Testis (tissue), 2 donors: ENCODE measurements around the gene ARL10.

ENCODE experiments used
- POLR2A ChIP-seq: fragments of 450-650 bp; IDR thresholded peaks from one replicate; pipeline ENCODE4 v1.6.1; 2017; ENCODE audit warnings: antibody characterized with exemption, mild to moderate bottlenecking, moderate library complexity
- TF ChIP-seq, protein P1 (sequence below), 3 experiments: fragments of 450-650 bp in 2 of 3; fragments of 200-600 bp in 1 of 3; sonication (generic) in 1 of 3; IDR thresholded peaks; one replicate each; pipeline ENCODE4 v1.5.1; 2016 to 2019; ENCODE audit warnings: antibody characterized with exemption in 3 of 3, mild to moderate bottlenecking in 2 of 3, moderate library complexity in 1 of 3

DNA sequence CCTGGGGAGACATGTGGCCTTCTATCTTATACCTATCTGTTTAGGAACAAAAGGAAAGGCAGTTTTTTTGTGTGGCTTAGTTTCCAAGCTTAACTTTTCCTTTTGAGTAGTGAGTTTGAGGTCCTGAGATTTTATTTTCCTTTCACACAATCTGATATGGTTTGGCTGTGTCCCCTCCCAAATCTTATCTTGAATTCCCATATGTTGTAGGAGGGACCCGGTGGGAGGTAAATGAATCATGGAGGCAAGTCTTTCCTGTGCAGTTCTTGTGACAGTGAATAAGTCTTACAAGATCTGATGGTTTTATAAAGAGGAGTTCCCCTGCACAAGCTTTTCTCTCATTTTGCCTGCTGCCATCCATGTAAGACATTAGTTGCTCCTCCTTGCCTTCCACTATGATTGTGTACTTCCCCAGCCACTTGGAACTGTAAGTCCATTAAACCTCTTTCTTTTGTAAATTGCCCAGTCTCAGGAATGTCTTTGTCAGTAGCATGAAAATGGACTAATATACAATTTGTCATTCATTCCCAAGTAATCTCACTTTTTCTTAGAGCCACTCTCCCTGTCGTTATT, 55.8 kb downstream of the ARL10 start:
- TF ChIP-seq POLR2A, result no peak
- TF ChIP-seq, protein P1, sequence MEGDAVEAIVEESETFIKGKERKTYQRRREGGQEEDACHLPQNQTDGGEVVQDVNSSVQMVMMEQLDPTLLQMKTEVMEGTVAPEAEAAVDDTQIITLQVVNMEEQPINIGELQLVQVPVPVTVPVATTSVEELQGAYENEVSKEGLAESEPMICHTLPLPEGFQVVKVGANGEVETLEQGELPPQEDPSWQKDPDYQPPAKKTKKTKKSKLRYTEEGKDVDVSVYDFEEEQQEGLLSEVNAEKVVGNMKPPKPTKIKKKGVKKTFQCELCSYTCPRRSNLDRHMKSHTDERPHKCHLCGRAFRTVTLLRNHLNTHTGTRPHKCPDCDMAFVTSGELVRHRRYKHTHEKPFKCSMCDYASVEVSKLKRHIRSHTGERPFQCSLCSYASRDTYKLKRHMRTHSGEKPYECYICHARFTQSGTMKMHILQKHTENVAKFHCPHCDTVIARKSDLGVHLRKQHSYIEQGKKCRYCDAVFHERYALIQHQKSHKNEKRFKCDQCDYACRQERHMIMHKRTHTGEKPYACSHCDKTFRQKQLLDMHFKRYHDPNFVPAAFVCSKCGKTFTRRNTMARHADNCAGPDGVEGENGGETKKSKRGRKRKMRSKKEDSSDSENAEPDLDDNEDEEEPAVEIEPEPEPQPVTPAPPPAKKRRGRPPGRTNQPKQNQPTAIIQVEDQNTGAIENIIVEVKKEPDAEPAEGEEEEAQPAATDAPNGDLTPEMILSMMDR (IDR thresholded peaks at IDR 0.05), result no peak
